Tibial artery (tissue), 4 donors: ENCODE measurements around the gene BZW1.

Source experiments
- DNase-seq, 2 donors: peaks; one replicate each; pipeline ENCODE4 v3.0.0-alpha.2; 2019
- H3K27ac ChIP-seq, 2 donors: fragments of 200-600 bp; sonication (generic) in 1 of 2; 1 replicate in 1 of 2; 2 replicates in 1 of 2; pipeline ENCODE4 v1.5.1; 2018 to 2019; ENCODE audit warnings: mild to moderate bottlenecking in 1 of 2
- H3K27me3 ChIP-seq, 2 donors: fragments of 200-600 bp; sonication (generic) in 1 of 2; one replicate each; pipeline versions ENCODE4 v1.5.1 to v1.6.0; 2016 to 2019
- H3K36me3 ChIP-seq, 3 donors: fragments of 200-600 bp; sonication (generic) in 2 of 3; one replicate each; pipeline ENCODE4 v1.5.1; 2016 to 2019; ENCODE audit warnings: mild to moderate bottlenecking in 2 of 3
- H3K4me1 ChIP-seq, 4 donors: fragments of 200-600 bp; sonication (generic) in 2 of 4; 1 replicate in 3 of 4; 2 replicates in 1 of 4; pipeline ENCODE4 v1.5.1; 2016 to 2019
- H3K4me3 ChIP-seq, 2 donors: fragments of 200-600 bp; sonication (generic) in 1 of 2; 1 replicate in 1 of 2; 2 replicates in 1 of 2; pipeline ENCODE4 v1.5.1; 2018 to 2019; ENCODE audit warnings: mild to moderate bottlenecking in 2 of 2
- H3K9me3 ChIP-seq, 3 donors: fragments of 200-600 bp; sonication (generic) in 1 of 3; one replicate each; pipeline ENCODE4 v1.5.1; 2016 to 2019
- CTCF ChIP-seq, 2 experiments: fragments of 200-600 bp in 1 of 2; fragments of 450-650 bp in 1 of 2; IDR thresholded peaks; one replicate each; pipeline ENCODE4 v1.5.1; 2017 to 2019; ENCODE audit warnings: antibody characterized with exemption in 2 of 2, mild to moderate bottlenecking in 1 of 2, moderate library complexity in 1 of 2
- intact Hi-C: fragments of 100-400 bp; cut with DNase I; formaldehyde crosslinking; loops from one replicate; pipeline ENCODE4 v1.15.0; 2023; ENCODE audit warnings: low total_unique reads

The BZW1 gene

GRCh38 chr2:200869014-200869413, 57.3 kb downstream of the BZW1 start:
- intact Hi-C loops, result no loop called here
- H3K27me3 ChIP-seq, result no peaks in the 10 kb centered on the region
- H3K4me1 ChIP-seq, result peaks cover 0 to 20% (median 8%) of the 10 kb centered on the region in 4 donors
- no peaks in the 10 kb centered on the region for H3K9me3 ChIP-seq
- H3K4me3 ChIP-seq, result no peak overlapping the region
- no peak for DNase-seq
- TF ChIP-seq CTCF (IDR thresholded peaks at IDR 0.05), result no peak
- peaks cover 5 to 36% (median 8%) of the 10 kb centered on the region in 3 donors for H3K36me3 ChIP-seq
- no peak overlapping the region for H3K27ac ChIP-seq

- H3K36me3 ChIP-seq, result peaks cover 17 to 56% (median 20%) of the 10 kb centered on the region in 3 donors
- H3K4me3 ChIP-seq, result no peak overlapping the region
- no peak for DNase-seq
- no peaks in the 10 kb centered on the region for H3K9me3 ChIP-seq
- intact Hi-C loops, result no loop called here
- H3K4me1 ChIP-seq, result peaks cover 0 to 12% (median 3%) of the 10 kb centered on the region in 4 donors
- no peak overlapping the region for H3K27ac ChIP-seq
- TF ChIP-seq CTCF (IDR thresholded peaks at IDR 0.05), result no peak
- H3K27me3 ChIP-seq, result no peaks in the 10 kb centered on the region
Measured at GRCh38 chr2:200871151-200871550, 59.4 kb downstream of the BZW1 start.

GRCh38 chr2:200873560-200873959, 61.9 kb downstream of the BZW1 start:
- DNase-seq, result no peak
- TF ChIP-seq CTCF (IDR thresholded peaks at IDR 0.05), result no peak
- H3K4me3 ChIP-seq, result no peak overlapping the region
- intact Hi-C loops, result no loop called here
- no peak overlapping the region for H3K27ac ChIP-seq
- H3K4me1 ChIP-seq, result no peaks in the 10 kb centered on the region
- H3K9me3 ChIP-seq, result no peaks in the 10 kb centered on the region
- H3K27me3 ChIP-seq, result no peaks in the 10 kb centered on the region
- H3K36me3 ChIP-seq, result peaks cover 30 to 78% (median 33%) of the 10 kb centered on the region in 3 donors
